SK-N-SH treated with all-trans-retinoic acid at 6 μM for 48 hours (cell line): ENCODE measurements around the gene NUPR2.
A peak's percentile ranks its signal among the peaks of the same experiment; 100 is the strongest.
"Not testable (repeated sequence)": the region's sequence is repeated elsewhere in the genome, so short reads cannot be mapped to it uniquely, and the experiment has no call there.

Source experiments
- ATAC-seq: fragments of 200-7000 bp; cut with Tn5 transposase; 3 replicates; pipeline ENCODE4 v1.9.1; 2020; ENCODE audit warnings: mild to moderate bottlenecking, moderate library complexity
- ARNTL ChIP-seq: fragments of 450-650 bp; formaldehyde crosslinking; IDR thresholded peaks from 2 replicates; pipeline ENCODE4 v1.5.0; 2020; ENCODE audit warnings: low read depth, mild to moderate bottlenecking, moderate library complexity, borderline replicate concordance
- CREB5 ChIP-seq: fragments of 250-450 bp; sonication (Bioruptor Pico); IDR thresholded peaks from 2 replicates; pipeline ENCODE4 v1.5.1; 2020; ENCODE audit warnings: low read depth, mild to moderate bottlenecking, moderate library complexity
- CSDC2 ChIP-seq: fragments of 250-450 bp; sonication (Bioruptor Pico); IDR thresholded peaks from 2 replicates; pipeline ENCODE4 v1.5.0; 2020; ENCODE audit warnings: mild to moderate bottlenecking, moderate library complexity
- CSRNP3 ChIP-seq: fragments of 250-450 bp; sonication (Bioruptor Pico); IDR thresholded peaks from 2 replicates; pipeline ENCODE4 v1.5.1; 2021; ENCODE audit warnings: mild to moderate bottlenecking, moderate library complexity
- ESRRG ChIP-seq: fragments of 250-450 bp; sonication (Bioruptor Pico); IDR thresholded peaks from 2 replicates; pipeline ENCODE4 v1.6.1; 2021; ENCODE audit warnings: mild to moderate bottlenecking
- GLIS3 ChIP-seq: fragments of 250-450 bp; sonication (Bioruptor Pico); IDR thresholded peaks from 2 replicates; pipeline ENCODE4 v1.5.0; 2020; ENCODE audit warnings: mild to moderate bottlenecking, moderate library complexity
- OSR1 ChIP-seq: fragments of 250-450 bp; sonication (Bioruptor Pico); IDR thresholded peaks from 2 replicates; pipeline ENCODE4 v1.8.0; 2022; ENCODE audit warnings: moderate library complexity, mild to moderate bottlenecking, inconsistent platforms
- PATZ1 ChIP-seq: fragments of 250-450 bp; sonication (Bioruptor Pico); IDR thresholded peaks from 2 replicates; pipeline ENCODE4 v1.8.0; 2020; ENCODE audit warnings: mild to moderate bottlenecking, moderate library complexity, borderline replicate concordance
- POU6F1 ChIP-seq: fragments of 250-450 bp; sonication (Bioruptor Pico); IDR thresholded peaks from 2 replicates; pipeline ENCODE4 v1.8.0; 2021; ENCODE audit warnings: low read depth, mild to moderate bottlenecking, moderate library complexity, borderline replicate concordance
- PPARA ChIP-seq: fragments of 250-450 bp; sonication (Bioruptor Pico); IDR thresholded peaks from 2 replicates; pipeline ENCODE4 v1.5.0; 2020; ENCODE audit warnings: mild to moderate bottlenecking, borderline replicate concordance
- RARB ChIP-seq: fragments of 250-450 bp; sonication (Bioruptor Pico); IDR thresholded peaks from 2 replicates; pipeline ENCODE4 v1.8.0; 2021; ENCODE audit warnings: mild to moderate bottlenecking, moderate library complexity
- TCF4 ChIP-seq: fragments of 250-450 bp; sonication (Bioruptor Pico); IDR thresholded peaks from 2 replicates; pipeline ENCODE4 v1.8.0; 2021; ENCODE audit warnings: mild to moderate bottlenecking, moderate library complexity, borderline replicate concordance
- TOX ChIP-seq: fragments of 250-450 bp; sonication (Bioruptor Pico); IDR thresholded peaks from 2 replicates; pipeline ENCODE4 v1.8.0; 2021; ENCODE audit warnings: mild to moderate bottlenecking, moderate library complexity, borderline replicate concordance
- TSHZ2 ChIP-seq: fragments of 250-450 bp; sonication (Bioruptor Pico); IDR thresholded peaks from 2 replicates; pipeline ENCODE4 v1.5.0; 2020; ENCODE audit warnings: mild to moderate bottlenecking, moderate library complexity
- ZC3H10 ChIP-seq: fragments of 250-450 bp; sonication (Bioruptor Pico); IDR thresholded peaks from 2 replicates; pipeline ENCODE4 v1.5.1; 2021; ENCODE audit warnings: mild to moderate bottlenecking, moderate library complexity
- ZFP3 ChIP-seq: fragments of 250-450 bp; sonication (Bioruptor Pico); IDR thresholded peaks from 2 replicates; pipeline ENCODE4 v1.5.0; 2020; ENCODE audit warnings: mild to moderate bottlenecking, moderate library complexity
- ZFP30 ChIP-seq: fragments of 450-650 bp; formaldehyde crosslinking; IDR thresholded peaks from 2 replicates; pipeline ENCODE4 v1.5.0; 2022; ENCODE audit warnings: mild to moderate bottlenecking, moderate library complexity
- ZNF565 ChIP-seq: fragments of 450-650 bp; formaldehyde crosslinking; conservative IDR thresholded peaks from 2 replicates; pipeline ENCODE4 v1.5.0; 2020; ENCODE audit warnings: low read depth, mild to moderate bottlenecking, moderate library complexity
- ZNF70 ChIP-seq: fragments of 450-650 bp; formaldehyde crosslinking; IDR thresholded peaks from 2 replicates; pipeline ENCODE4 v1.5.0; 2020; ENCODE audit warnings: mild to moderate bottlenecking, moderate library complexity
- ZNF8 ChIP-seq: fragments of 450-650 bp; formaldehyde crosslinking; IDR thresholded peaks from 2 replicates; pipeline ENCODE4 v1.5.0; 2020; ENCODE audit warnings: mild to moderate bottlenecking, moderate library complexity

NUPR2 gene

GRCh38 chr7:56097700-56098099 is 18.5 kb downstream of the NUPR2 start:
- ATAC-seq: peak; percentile 66
- no peak for TF ChIP-seq CSDC2
- TF ChIP-seq ZC3H10 (CRISPR knock-in tag): no peak
- TF ChIP-seq RARB (CRISPR knock-in tag): peak; percentile 83; the same call in 1 of the 2 replicates
- TF ChIP-seq ZFP30: no peak
- TF ChIP-seq OSR1 (CRISPR knock-in tag): no peak
- TF ChIP-seq PPARA (CRISPR knock-in tag): no peak
- TF ChIP-seq TCF4: peak; percentile 68
- 0 out of 2 replicates have a peak, but pooled peaks have one; percentile 33 for TF ChIP-seq CREB5 (CRISPR knock-in tag)
- no peak for TF ChIP-seq GLIS3

- no peak for TF ChIP-seq ESRRG
- no peak for TF ChIP-seq TCF4
- no peak for TF ChIP-seq ZFP3 (CRISPR knock-in tag)
- TF ChIP-seq ZC3H10 (CRISPR knock-in tag): no peak
- TF ChIP-seq ZNF70 (CRISPR knock-in tag): no peak
- TF ChIP-seq CSRNP3: no peak
- TF ChIP-seq TOX (CRISPR knock-in tag): no peak
- TF ChIP-seq ZNF565 (CRISPR knock-in tag): no peak
- TF ChIP-seq CSDC2: no peak
- no peak for TF ChIP-seq GLIS3
- TF ChIP-seq ZFP30: no peak
- TF ChIP-seq OSR1 (CRISPR knock-in tag): no peak
- TF ChIP-seq TSHZ2 (CRISPR knock-in tag): no peak
- no peak for TF ChIP-seq PATZ1 (CRISPR knock-in tag)
- no peak for TF ChIP-seq PPARA (CRISPR knock-in tag)
- ATAC-seq: peak; percentile 92
Observed at GRCh38 chr7:56092789-56093531, 23.3 kb downstream of the NUPR2 start, which contains the start of gene PHKG1. PHKG1 (minus strand) TSS chr7:56092952; CDS start chr7:56088941, 4,011 bp downstream.

- ATAC-seq: not testable (repeated sequence)
Observed at GRCh38 chr7:56092388-56092787, 23.8 kb downstream of the NUPR2 start.

GRCh38 chr7:56091591-56091990 is 24.6 kb downstream of the NUPR2 start:
- peak; percentile 50 for ATAC-seq
- TF ChIP-seq CSDC2 (no peak), ARNTL (no peak), POU6F1 (no peak), TOX (CRISPR knock-in tag) (no peak), ZNF70 (CRISPR knock-in tag) (no peak), ZFP30 (no peak), ZNF8 (no peak)
- TF ChIP-seq, all 23 proteins: peak for 0
